Trophoblast cell (in vitro differentiated cells and primary cell): Measurements from ENCODE around the gene POMGNT2. TPM values are rescaled to one million over a fixed set of nuclear protein-coding genes. Genes with fewer than 3 reads are reported as not detected.

Source experiments
- DNase-seq, 2 donors: peaks; one replicate each; pipeline ENCODE4 v3.0.0-alpha.2; 2016
- H2AFZ ChIP-seq: 2 replicates; pipeline ENCODE4 v1.6.1; 2013; ENCODE audit warnings: low read length, moderate library complexity, mild to moderate bottlenecking; ENCODE audit not compliant: insufficient read depth, poor library complexity
- H2AK5ac ChIP-seq: 2 replicates; pipeline ENCODE4 v1.6.1; 2013; ENCODE audit warnings: mild to moderate bottlenecking, low read length
- H2BK120ac ChIP-seq: 2 replicates; pipeline ENCODE4 v1.6.1; 2013; ENCODE audit warnings: low read length, mild to moderate bottlenecking, moderate library complexity; ENCODE audit not compliant: insufficient read depth, poor library complexity
- H2BK12ac ChIP-seq: 2 replicates; pipeline ENCODE4 v1.6.1; 2013; ENCODE audit warnings: mild to moderate bottlenecking, low read length, moderate library complexity
- H2BK5ac ChIP-seq: 2 replicates; pipeline ENCODE4 v1.6.1; 2013; ENCODE audit warnings: low read length, low read depth, moderate library complexity, mild to moderate bottlenecking; ENCODE audit not compliant: poor library complexity
- H3K14ac ChIP-seq: 2 replicates; pipeline ENCODE4 v1.6.1; 2013; ENCODE audit warnings: mild to moderate bottlenecking, low read length
- H3K18ac ChIP-seq: 2 replicates; pipeline ENCODE4 v1.6.1; 2013; ENCODE audit warnings: mild to moderate bottlenecking, low read length
- H3K23ac ChIP-seq: 2 replicates; pipeline ENCODE4 v1.6.1; 2013; ENCODE audit warnings: low read length
- H3K27ac ChIP-seq: 2 replicates; pipeline ENCODE4 v1.5.1; 2013; ENCODE audit warnings: low read depth, mild to moderate bottlenecking, inconsistent platforms, low read length, moderate library complexity
- H3K27me3 ChIP-seq: 2 replicates; pipeline ENCODE4 v1.6.1; 2013; ENCODE audit warnings: inconsistent platforms, mild to moderate bottlenecking, low read length, moderate library complexity; ENCODE audit not compliant: insufficient read depth
- H3K36me3 ChIP-seq, 2 experiments: 1 replicate in 1 of 2; 2 replicates in 1 of 2; pipeline ENCODE4 v1.6.1; 2013; ENCODE audit warnings: low read length in 2 of 2, mild to moderate bottlenecking in 2 of 2, moderate library complexity in 1 of 2; ENCODE audit not compliant: insufficient read depth in 2 of 2, control insufficient read depth in 1 of 2
- H3K4ac ChIP-seq: 2 replicates; pipeline ENCODE4 v1.6.1; 2013; ENCODE audit warnings: low read depth, mild to moderate bottlenecking, low read length, moderate library complexity
- H3K4me1 ChIP-seq, 2 experiments: 1 replicate in 1 of 2; 2 replicates in 1 of 2; pipeline ENCODE4 v1.6.1; 2013; ENCODE audit warnings: low read length in 2 of 2, mild to moderate bottlenecking in 2 of 2, moderate library complexity in 1 of 2; ENCODE audit not compliant: insufficient read depth in 2 of 2, control insufficient read depth in 1 of 2
- H3K4me2 ChIP-seq: 2 replicates; pipeline ENCODE4 v1.6.1; 2013; ENCODE audit warnings: inconsistent platforms, mild to moderate bottlenecking, low read length, moderate library complexity
- H3K4me3 ChIP-seq: 2 replicates; pipeline ENCODE4 v1.5.1; 2013; ENCODE audit warnings: mild to moderate bottlenecking, low read depth, low read length, inconsistent platforms
- H3K79me1 ChIP-seq: one replicate; pipeline ENCODE4 v1.6.1; 2013; ENCODE audit warnings: low read length
- H3K79me2 ChIP-seq: 2 replicates; pipeline ENCODE4 v1.6.1; 2013; ENCODE audit warnings: low read length, mild to moderate bottlenecking; ENCODE audit not compliant: control insufficient read depth, insufficient read depth, poor library complexity
- H3K9ac ChIP-seq: 2 replicates; pipeline ENCODE4 v1.6.1; 2013; ENCODE audit warnings: mild to moderate bottlenecking, low read length
- H3K9me3 ChIP-seq: 2 replicates; pipeline ENCODE4 v1.6.1; 2013; ENCODE audit warnings: low read depth, mild to moderate bottlenecking, control low read depth, inconsistent platforms, low read length; ENCODE audit not compliant: insufficient read depth
- H4K12ac ChIP-seq: 2 replicates; pipeline ENCODE4 v1.6.1; 2013; ENCODE audit warnings: low read depth, mild to moderate bottlenecking, low read length, moderate library complexity
- H4K8ac ChIP-seq: 2 replicates; pipeline ENCODE4 v1.6.1; 2013; ENCODE audit warnings: low read depth, mild to moderate bottlenecking, low read length, moderate library complexity
- H4K91ac ChIP-seq: one replicate; pipeline ENCODE4 v1.6.1; 2013; ENCODE audit warnings: low read depth, mild to moderate bottlenecking, low read length, moderate library complexity
- WGBS: extraction: QIAGEN DNeasy Blood & Tissue Kit; methylation state at CpG from one replicate; pipeline ENCODE4 v1.1.7; 2013; ENCODE audit warnings: missing lambda C conversion rate; ENCODE audit not compliant: insufficient read length, insufficient coverage; ENCODE audit errors: extremely low coverage; 5-methylcytosine and 5-hydroxymethylcytosine counted together
- polyA plus RNA-seq: library from polyadenylated mRNA; stranded (reverse); fragments of 200-250 nt; gene quantifications from 2 replicates; pipeline ENCODE4 v1.2.3, GENCODE V29; 2013

Gene POMGNT2
- polyA plus RNA-seq: 7.0 and 7.2 TPM in 2 replicates

GRCh38 chr3:43105596-43106292, at the start of gene POMGNT2:
Gene POMGNT2 (minus strand): TSS chr3:43106079. CDS start chr3:43081431, 24,648 bp downstream.
- H3K79me2 ChIP-seq: peaks cover 3% of the 10 kb centered on the region
- peak within 1 kb of the TSS; percentile 91 for H4K8ac ChIP-seq
- H3K27me3 ChIP-seq: no peaks in the 10 kb centered on the region
- no peak within 1 kb of the TSS for H3K4ac ChIP-seq
- no peak within 1 kb of the TSS for H3K23ac ChIP-seq
- peak within 1 kb of the TSS; percentile 57 for H3K9ac ChIP-seq
- peaks cover 2% of the 10 kb centered on the region for H3K79me1 ChIP-seq
- no peak within 1 kb of the TSS for H2BK5ac ChIP-seq
- peak within 1 kb of the TSS; percentile 18 for H2BK120ac ChIP-seq
- no peak within 1 kb of the TSS for H3K27ac ChIP-seq
- no peaks in the 10 kb centered on the region for H3K36me3 ChIP-seq
- peak within 1 kb of the TSS; percentile 20 for H4K91ac ChIP-seq
- peak within 1 kb of the TSS; percentile 59 for H2AFZ ChIP-seq
- H3K9me3 ChIP-seq: no peaks in the 10 kb centered on the region
- WGBS: no CpG with 5 or more reads among the region's 71 CpGs
- H4K12ac ChIP-seq: peak within 1 kb of the TSS; percentile 21
- peak within 1 kb of the TSS; percentile 82 for H3K4me3 ChIP-seq
- no peak within 1 kb of the TSS for H2AK5ac ChIP-seq
- DNase-seq: peak; percentile 88 to 96
- peak within 1 kb of the TSS; percentile 63 for H3K18ac ChIP-seq
- peaks cover 0 to 6% of the 10 kb centered on the region in 2 experiments for H3K4me1 ChIP-seq
- peak within 1 kb of the TSS; percentile 83 for H3K4me2 ChIP-seq
- no peak within 1 kb of the TSS for H2BK12ac ChIP-seq
- peak within 1 kb of the TSS; percentile 23 for H3K14ac ChIP-seq

GRCh38 chr3:43154980-43155379, 49.1 kb upstream of the POMGNT2 start:
- no peaks in the 10 kb centered on the region for H3K79me1 ChIP-seq
- no peak overlapping the region for H2BK120ac ChIP-seq
- no peak overlapping the region for H3K4me3 ChIP-seq
- H2AK5ac ChIP-seq: no peak overlapping the region
- no peak overlapping the region for H3K27ac ChIP-seq
- H3K14ac ChIP-seq: no peak overlapping the region
- no peaks in the 10 kb centered on the region for H3K36me3 ChIP-seq
- H4K91ac ChIP-seq: no peak overlapping the region
- no peak for DNase-seq
- H2BK12ac ChIP-seq: no peak overlapping the region
- no peak overlapping the region for H4K8ac ChIP-seq
- WGBS: no CpG with 5 or more reads among the region's 5 CpGs
- H3K18ac ChIP-seq: no peak overlapping the region
- no peaks in the 10 kb centered on the region for H3K4me1 ChIP-seq
- no peak overlapping the region for H4K12ac ChIP-seq
- H3K27me3 ChIP-seq: no peaks in the 10 kb centered on the region
- no peak overlapping the region for H3K4me2 ChIP-seq
- no peak overlapping the region for H2BK5ac ChIP-seq
- no peak overlapping the region for H3K4ac ChIP-seq
- H3K79me2 ChIP-seq: no peaks in the 10 kb centered on the region
- no peak overlapping the region for H3K9ac ChIP-seq
- H2AFZ ChIP-seq: no peak overlapping the region
- H3K23ac ChIP-seq: no peak overlapping the region
- H3K9me3 ChIP-seq: peaks cover 2% of the 10 kb centered on the region

GRCh38 chr3:43153216-43154083, 47.6 kb upstream of the POMGNT2 start:
- Histone ChIP-seq H4K8ac (no peak overlapping the region), H3K9ac (no peak overlapping the region), H3K27ac (no peak overlapping the region), H3K79me2 (no peaks in the 10 kb centered on the region), H2BK12ac (no peak overlapping the region), H3K36me3 (no peaks in the 10 kb centered on the region), H4K12ac (no peak overlapping the region), H2AFZ (no peak overlapping the region), H4K91ac (no peak overlapping the region), H3K18ac (no peak overlapping the region), H3K4me2 (no peak overlapping the region), H3K79me1 (no peaks in the 10 kb centered on the region), H2BK120ac (no peak overlapping the region), H3K4me1 (no peaks in the 10 kb centered on the region), H2AK5ac (no peak overlapping the region), H3K14ac (no peak overlapping the region), H3K4ac (no peak overlapping the region), H3K4me3 (no peak overlapping the region), H3K23ac (no peak overlapping the region), H3K9me3 (peaks cover 2% of the 10 kb centered on the region), H2BK5ac (no peak overlapping the region), H3K27me3 (no peaks in the 10 kb centered on the region)
- WGBS: no CpG with 5 or more reads among the region's 19 CpGs
- DNase-seq: no peak

GRCh38 chr3:43152649-43153048, 46.8 kb upstream of the POMGNT2 start:
- no peaks in the 10 kb centered on the region for H3K27me3 ChIP-seq
- no peaks in the 10 kb centered on the region for H3K4me1 ChIP-seq
- H3K4me2 ChIP-seq: no peak overlapping the region
- no peaks in the 10 kb centered on the region for H3K79me1 ChIP-seq
- H2BK120ac ChIP-seq: no peak overlapping the region
- no peak overlapping the region for H2AFZ ChIP-seq
- H3K79me2 ChIP-seq: no peaks in the 10 kb centered on the region
- no peak overlapping the region for H2BK12ac ChIP-seq
- WGBS: no CpG with 5 or more reads among the region's 5 CpGs
- no peak overlapping the region for H3K4me3 ChIP-seq
- no peak overlapping the region for H2BK5ac ChIP-seq
- H3K23ac ChIP-seq: no peak overlapping the region
- H4K8ac ChIP-seq: no peak overlapping the region
- H4K12ac ChIP-seq: no peak overlapping the region
- H3K9me3 ChIP-seq: peaks cover 2% of the 10 kb centered on the region
- no peak overlapping the region for H3K9ac ChIP-seq
- H2AK5ac ChIP-seq: no peak overlapping the region
- H3K4ac ChIP-seq: no peak overlapping the region
- H3K18ac ChIP-seq: no peak overlapping the region
- H4K91ac ChIP-seq: no peak overlapping the region
- no peak for DNase-seq
- no peak overlapping the region for H3K27ac ChIP-seq
- H3K14ac ChIP-seq: no peak overlapping the region
- H3K36me3 ChIP-seq: no peaks in the 10 kb centered on the region
